Left hindlimb (tissue), 1 donor: ENCODE results near the gene ATP13A1.
"Not testable (repeated sequence)": the region's sequence is repeated elsewhere in the genome, so short reads cannot be mapped to it uniquely, and the experiment has no call there.

Source experiments
- DNase-seq: peaks from one replicate; pipeline ENCODE4 v3.0.0-alpha.2; 2018

ATP13A1 gene

GRCh38 chr19:19663256-19664120 is at the start of gene ATP13A1:
TSS of gene ATP13A1 (minus strand) at chr19:19663676. CDS start at chr19:19663666, 10 bp downstream.
- DNase-seq: peak; percentile 98

GRCh38 chr19:19711934-19712828 is 48.7 kb upstream of the ATP13A1 start:
- DNase-seq: no peak

GRCh38 chr19:19711306-19711933 is 47.9 kb upstream of the ATP13A1 start:
- no peak for DNase-seq

DNA sequence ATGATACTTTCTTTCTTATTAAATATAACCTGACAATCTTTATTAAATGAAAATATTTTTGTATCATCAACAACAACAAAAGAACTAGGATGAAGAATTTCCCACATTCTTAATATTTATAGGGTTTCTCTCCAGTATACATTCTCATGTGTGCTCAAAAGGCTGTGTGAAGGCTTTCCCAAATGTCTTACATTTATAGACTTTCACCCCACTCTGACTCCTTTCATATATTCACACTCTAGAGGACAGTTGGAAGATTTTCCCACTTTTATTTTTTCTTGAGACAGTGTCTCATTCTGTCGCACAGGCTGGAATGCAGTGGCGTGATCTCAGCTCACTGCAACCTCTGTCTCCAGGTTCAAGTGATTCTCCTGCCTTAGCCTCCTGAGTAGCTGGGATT is 47.0 kb upstream of the ATP13A1 start:
- DNase-seq: no peak

GRCh38 chr19:19704836-19705235 is 41.4 kb upstream of the ATP13A1 start:
- no peak for DNase-seq

DNA sequence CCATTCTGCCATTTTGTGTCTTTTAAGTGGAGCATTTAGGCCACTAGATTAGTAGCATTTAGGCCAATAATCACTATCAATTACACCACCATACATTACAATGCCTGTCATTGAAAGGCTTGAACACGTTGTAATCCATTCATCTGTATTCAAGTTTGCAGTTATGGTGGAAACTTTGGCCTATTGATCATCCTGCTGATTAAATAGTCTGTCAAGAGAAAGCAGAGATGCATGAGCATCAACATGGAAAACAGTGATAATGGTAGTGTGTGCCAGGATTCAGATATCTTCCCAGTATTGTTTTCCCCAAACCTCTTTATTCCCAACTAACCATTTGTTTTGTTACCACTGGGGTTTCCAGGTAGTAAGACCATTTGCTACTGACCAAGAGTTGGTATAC is 37.0 kb upstream of the ATP13A1 start:
- not testable (repeated sequence) for DNase-seq

DNA sequence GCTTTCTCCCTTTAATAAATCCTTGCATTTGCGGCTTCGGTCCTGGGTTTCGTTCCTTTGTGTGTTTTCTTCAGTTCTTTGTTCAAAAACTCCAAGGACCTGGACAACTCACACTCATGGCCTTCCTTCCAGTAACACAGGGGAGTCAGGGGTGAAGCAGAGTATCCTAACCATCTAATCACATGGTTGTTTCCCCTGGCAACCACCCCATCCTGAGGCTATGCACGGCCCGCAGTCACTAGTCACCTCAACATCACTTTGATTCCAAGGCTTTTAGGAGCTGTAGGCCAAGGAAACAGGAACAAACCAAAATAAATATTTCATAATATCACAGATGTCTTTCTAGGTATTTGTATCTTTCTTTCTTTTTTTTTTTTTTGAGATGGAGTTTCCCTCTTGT is 34.1 kb upstream of the ATP13A1 start:
- DNase-seq: no peak

DNA sequence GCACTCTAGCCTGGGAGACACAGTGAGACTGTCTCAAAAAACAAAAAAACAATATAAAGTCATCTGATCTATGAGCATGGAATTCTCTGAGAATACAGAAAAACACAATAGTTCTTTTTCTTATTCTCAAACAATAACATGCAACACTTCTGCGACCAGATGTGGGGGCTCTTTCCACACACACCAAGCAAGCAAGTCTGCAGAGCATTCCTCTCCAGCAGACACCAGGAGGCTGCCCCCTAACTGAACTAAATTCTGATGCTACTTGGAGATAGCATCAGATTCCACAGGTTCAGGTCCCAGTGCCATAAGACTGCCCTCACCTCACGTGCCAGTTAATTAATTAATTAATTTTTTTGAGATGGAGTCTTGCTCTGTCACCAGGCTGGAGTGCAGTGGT is 32.9 kb upstream of the ATP13A1 start:
- no peak for DNase-seq

- DNase-seq: no peak
Observed at GRCh38 chr19:19691683-19692082, 28.2 kb upstream of the ATP13A1 start.

- not testable (repeated sequence) for DNase-seq
Observed at GRCh38 chr19:19689023-19689422, 25.5 kb upstream of the ATP13A1 start.

DNA sequence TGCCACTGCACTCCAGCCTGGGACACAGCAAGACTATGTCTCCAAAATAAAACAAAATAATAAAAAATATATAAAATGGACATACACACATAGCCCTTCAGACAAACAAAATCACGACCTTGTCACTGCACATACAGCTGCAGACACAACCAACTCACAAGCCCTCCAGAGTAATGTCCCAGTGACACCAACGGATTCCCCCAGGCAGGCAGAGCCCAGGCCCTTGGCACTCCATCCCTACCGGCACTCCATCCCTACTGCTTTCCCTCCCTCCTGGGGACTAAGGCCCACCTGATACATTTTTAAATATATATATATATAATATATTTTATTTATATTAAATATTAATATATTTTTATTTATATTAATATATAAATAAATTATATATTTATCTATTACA is 23.6 kb upstream of the ATP13A1 start:
- no peak for DNase-seq

GRCh38 chr19:19686580-19686979 is 23.1 kb upstream of the ATP13A1 start:
- no peak for DNase-seq

DNA sequence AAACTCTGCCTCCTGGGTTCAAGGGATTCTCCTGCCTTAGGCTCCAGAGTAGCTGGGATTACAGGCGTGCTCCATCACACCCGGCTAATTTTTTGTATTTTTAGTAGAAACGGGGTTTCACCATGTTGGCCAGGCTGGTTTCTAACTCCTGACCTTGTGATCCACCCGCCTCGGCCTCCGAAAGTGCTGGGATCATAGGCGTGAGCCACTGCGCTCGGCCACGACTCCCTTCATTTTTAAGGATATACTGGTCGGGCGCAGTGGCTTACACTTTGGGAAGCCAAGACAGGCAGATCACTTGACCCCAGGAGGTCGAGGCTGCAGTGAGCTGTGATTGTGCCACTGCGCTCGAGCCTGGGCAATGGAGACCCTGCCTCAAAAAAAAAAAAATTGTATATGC is 22.6 kb upstream of the ATP13A1 start:
- DNase-seq: not testable (repeated sequence)

DNA sequence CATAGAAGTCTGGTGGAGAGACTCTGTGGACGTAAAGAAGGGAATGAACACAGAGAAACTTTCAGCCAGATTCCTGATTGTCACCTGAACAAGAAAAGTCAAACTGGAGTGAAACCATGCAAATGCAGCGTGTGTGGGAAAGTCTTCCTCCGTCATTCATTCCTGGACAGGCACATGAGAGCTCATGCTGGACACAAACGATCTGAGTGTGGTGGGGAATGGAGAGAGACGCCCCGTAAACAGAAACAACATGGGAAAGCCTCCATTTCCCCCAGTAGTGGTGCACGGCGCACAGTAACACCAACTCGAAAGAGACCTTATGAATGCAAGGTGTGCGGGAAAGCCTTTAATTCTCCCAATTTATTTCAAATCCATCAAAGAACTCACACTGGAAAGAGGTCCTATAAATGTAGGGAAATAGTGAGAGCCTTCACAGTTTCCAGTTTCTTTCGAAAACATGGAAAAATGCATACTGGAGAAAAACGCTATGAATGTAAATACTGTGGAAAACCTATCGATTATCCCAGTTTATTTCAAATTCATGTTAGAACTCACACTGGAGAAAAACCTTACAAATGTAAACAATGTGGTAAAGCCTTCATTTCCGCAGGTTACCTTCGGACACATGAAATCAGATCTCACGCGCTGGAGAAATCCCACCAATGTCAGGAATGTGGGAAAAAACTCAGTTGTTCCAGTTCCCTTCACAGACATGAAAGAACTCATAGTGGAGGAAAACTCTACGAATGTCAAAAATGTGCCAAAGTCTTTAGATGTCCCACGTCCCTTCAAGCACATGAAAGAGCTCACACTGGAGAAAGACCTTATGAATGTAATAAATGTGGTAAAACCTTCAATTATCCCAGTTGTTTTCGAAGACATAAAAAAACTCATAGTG is 15.9 kb upstream of the ATP13A1 start:
- no peak for DNase-seq

GRCh38 chr19:19677579-19677978 is 14.1 kb upstream of the ATP13A1 start:
- DNase-seq: no peak

DNA sequence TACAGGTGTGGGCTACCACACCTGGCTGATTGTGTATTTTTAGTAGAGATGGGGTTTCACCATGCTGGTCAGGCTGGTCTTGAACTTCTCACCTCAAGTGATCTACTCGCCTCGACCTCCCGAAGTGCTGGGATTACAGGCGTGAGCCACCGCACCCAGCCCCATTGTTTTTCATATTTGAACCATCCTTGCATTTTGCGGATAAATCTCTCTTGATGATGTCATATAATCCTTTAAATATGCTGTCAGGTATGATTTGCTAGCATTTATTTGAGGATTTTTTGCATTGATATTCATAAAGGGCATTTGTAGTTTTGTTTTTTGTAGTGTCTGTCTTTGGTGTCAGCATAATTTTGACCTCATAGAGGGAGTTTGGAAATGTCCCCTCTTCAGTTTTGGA is 10.8 kb upstream of the ATP13A1 start:
- no peak for DNase-seq

GRCh38 chr19:19672816-19673215 is 9.3 kb upstream of the ATP13A1 start:
- no peak for DNase-seq

DNA sequence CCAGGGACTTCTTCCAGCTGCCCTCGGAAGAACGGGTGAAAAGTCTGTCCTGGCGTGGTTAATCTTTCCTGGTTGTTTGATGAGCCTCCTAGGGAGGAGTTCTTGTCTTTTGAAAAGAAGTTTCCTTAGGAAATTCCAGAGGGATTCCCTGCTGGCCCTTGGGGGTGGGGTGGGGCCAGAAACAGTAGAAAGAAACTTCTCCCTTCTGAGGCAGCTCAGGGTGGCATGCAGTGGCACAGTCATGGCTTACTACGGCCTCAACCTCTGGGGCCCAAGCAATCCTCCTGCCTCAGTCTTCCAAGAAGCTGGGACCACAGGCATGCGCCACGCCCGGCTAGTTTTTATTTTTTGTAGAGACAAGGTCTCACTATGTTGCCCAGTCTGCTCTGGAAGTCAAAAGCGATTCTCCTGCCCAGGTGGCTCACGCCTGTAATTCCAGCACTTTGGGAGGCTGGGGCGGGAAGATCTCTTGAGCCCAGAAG is 6.6 kb upstream of the ATP13A1 start:
- no peak for DNase-seq

- peak; percentile 92 for DNase-seq
Observed at GRCh38 chr19:19668230-19669012, 4.9 kb upstream of the ATP13A1 start, which contains the start of gene ZNF101. TSS of gene ZNF101 (plus strand) at chr19:19668839. CDS start at chr19:19668964, 125 bp downstream.

DNA sequence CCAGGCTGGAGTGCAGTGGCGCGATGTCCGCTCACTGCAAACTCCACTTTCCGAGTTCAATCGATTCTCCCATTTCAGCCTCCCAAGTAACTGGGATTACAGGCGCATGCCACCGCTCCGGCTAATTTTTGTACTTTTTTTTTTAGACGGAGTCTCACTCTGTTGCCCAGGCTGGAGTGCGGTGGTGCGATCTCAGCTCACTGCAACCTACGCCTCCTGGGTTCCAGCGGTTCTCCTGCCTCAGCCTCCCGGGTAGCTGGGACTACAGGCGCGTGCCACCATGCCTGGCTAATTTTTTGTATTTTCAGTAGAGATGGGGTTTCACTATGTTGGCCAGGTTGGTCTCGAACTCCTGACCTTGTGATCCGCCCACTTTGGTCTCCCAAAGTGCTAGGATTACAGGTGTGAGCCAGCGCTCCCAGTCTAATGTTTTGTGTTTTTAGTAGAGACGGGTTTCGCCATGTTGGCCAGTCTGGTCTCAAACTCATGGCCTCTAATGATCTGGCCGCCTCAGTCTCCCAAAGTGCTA is 2.0 kb upstream of the ATP13A1 start:
- not testable (repeated sequence) for DNase-seq

GRCh38 chr19:19662871-19663255 is 613 bp downstream of the ATP13A1 start:
- DNase-seq: no peak
